GM19468 (cell line): Measurements from ENCODE around the gene ATOH8.
"Not testable (repeated sequence)": the region's sequence is repeated elsewhere in the genome, so short reads cannot be mapped to it uniquely, and the experiment has no call there.

Experiments
- ATAC-seq: cut with Tn5 transposase; IDR thresholded peaks from one replicate; pipeline ENCODE4 v1.9.1; 2021; ENCODE audit warnings: mild to moderate bottlenecking, moderate library complexity, moderate number of reproducible peaks; ENCODE audit not compliant: unreplicated experiment; ENCODE audit errors: extremely low read depth

The ATOH8 gene

DNA sequence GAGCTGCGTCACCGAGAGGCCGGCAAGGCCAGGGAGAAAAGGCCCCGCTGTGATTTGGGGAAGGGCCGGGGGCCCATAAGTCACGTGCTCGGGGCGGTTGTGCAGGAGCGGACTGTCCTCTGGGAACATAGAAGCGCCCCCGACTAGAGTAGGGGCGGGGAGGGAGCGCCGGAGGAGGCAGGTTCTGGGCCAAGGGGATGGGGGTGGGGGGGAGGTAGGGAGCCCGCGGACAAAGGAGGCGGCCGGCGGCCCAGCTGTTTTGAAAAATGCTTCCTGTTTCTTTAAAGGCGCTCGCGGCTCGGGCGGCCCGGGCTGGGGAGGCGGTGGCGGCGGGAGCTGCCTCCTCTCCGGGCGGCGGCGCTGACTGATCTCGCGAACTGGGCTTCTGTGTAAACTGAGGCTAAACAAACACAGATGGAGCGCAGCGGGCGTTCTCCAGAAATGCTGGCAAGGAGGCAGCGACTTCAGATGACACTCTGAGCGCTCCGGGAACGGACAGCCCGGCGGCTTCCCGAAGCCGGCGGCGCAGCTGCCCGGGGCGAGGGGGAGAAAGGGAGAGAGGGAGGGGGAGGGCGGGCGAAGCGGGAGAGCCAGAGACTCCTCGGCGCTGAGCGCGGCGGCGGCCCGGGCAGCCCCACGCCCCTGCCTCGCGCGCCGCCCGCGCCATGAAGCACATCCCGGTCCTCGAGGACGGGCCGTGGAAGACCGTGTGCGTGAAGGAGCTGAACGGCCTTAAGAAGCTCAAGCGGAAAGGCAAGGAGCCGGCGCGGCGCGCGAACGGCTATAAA, at the start of gene ATOH8:
TSS of gene ATOH8 (plus strand) at position 467 of the 788 bp plus-strand sequence. CDS start at position 666, 199 bp downstream.
- no peak for ATAC-seq

GRCh38 chr2:85704038-85704437, 49.8 kb upstream of the ATOH8 start:
- ATAC-seq = no peak

- ATAC-seq = no peak
Observed at GRCh38 chr2:85704800-85705679, 48.8 kb upstream of the ATOH8 start.

- no peak for ATAC-seq
Observed at GRCh38 chr2:85705680-85706039, 48.1 kb upstream of the ATOH8 start.

DNA sequence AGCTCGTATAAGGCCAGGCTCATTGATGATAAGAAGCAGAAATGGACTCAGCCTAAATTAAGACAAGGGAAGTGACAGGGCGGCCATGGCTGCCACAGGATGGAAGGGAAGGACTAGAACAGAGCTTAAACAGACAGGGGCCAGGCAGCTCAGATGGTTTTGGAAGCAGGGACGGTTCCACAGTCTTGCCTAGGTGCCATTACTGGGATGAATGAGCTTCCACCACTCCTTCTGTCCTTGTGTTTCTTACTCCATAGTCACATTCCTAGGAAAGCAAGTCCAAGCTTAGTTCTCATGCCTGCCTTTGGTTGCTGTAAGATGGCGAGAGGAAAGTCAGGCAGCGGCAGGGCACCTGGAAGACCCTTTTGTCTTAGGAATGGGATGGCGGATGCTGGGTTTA, 47.7 kb upstream of the ATOH8 start:
- ATAC-seq = no peak

DNA sequence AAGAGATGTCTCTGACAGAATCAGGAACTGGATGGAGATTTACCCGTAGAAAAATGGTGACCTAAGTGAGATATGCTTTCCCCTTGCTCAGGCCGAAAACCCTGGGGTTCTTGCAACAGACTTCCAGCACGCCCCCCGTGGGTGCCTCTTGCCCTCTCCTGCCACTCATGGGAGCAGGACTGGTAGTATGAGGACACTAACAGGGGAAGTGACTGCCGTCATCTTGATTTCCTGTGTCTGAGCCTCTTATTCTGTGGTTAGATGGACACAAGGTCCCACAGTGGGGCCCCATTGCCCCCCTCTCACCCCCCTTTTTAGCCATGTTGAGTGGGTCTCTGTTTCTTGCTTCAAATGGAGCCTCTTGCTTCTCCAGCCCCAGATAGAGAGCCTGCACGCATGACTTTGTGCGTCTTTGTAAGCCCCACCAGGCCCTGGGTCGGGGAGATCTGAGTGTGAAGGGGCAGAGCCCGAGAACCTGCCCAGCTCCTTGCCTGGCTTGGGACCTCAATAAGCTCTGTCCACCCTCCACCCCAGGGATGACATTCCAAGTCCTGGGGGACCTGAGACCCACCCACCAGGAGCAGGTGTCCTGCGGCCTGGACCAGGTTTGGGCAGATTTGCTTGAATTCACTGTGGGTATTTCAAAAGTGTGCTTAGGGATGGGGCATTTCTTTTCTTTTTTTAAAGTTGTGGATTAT, 47.0 kb upstream of the ATOH8 start:
- no peak for ATAC-seq

DNA sequence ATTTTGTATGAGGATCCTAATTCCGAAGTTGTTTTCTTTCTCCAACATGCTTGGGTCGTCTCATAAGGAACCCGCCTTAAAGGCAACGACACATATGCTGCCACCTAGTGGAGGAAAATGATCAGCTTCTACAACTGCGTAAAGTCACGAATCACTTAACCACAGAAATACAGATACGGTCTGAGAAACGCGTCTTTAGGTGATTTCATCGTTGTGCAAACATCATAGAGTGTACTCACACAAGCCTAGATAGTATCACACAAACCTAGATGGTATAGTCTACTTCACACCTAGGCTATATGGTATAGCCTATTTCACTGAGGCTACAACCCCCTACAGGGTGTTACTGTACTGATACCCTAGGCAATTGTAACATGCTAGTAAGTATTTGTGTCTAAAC, 46.5 kb upstream of the ATOH8 start:
- ATAC-seq = peak; percentile 52

DNA sequence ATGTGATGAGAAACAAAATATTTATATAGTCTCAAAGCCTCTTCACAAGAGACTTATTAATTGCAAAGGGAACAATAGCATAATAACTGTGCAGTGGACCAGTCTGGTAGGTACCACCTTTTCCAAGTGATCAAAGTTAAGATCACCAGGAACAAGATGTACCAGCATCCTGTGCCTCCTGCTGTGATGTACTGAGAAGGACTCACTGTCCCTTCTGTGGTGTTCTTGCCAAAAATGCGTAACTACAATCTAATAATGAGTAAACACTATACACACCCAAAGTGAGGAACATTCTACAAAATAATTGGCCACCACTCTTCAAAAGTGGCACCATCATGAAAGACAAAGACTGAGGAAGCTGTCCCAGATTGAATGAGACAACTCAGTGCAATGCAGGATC, 45.1 kb upstream of the ATOH8 start:
- ATAC-seq = no peak

DNA sequence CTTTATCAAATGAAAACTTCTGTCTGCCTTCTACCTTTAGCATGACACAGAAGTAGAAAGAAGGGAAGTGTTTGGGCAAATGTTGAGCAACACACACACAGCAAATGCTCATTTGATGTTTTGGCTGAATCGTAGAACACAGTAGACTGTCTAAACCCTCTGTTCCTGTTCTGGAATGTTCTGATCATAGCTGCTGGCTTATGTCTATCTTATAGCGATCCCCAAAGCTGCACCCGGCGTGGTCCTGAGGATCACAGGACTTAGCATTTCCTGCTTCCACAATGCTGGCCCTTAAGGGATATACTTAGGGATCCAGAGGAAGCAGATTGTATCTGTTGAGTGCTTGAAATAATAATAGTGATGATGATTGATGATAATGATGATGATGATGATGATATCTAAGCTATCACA, 44.4 kb upstream of the ATOH8 start:
- no peak for ATAC-seq

- no peak for ATAC-seq
Observed at GRCh38 chr2:85710687-85711577, 42.9 kb upstream of the ATOH8 start.

DNA sequence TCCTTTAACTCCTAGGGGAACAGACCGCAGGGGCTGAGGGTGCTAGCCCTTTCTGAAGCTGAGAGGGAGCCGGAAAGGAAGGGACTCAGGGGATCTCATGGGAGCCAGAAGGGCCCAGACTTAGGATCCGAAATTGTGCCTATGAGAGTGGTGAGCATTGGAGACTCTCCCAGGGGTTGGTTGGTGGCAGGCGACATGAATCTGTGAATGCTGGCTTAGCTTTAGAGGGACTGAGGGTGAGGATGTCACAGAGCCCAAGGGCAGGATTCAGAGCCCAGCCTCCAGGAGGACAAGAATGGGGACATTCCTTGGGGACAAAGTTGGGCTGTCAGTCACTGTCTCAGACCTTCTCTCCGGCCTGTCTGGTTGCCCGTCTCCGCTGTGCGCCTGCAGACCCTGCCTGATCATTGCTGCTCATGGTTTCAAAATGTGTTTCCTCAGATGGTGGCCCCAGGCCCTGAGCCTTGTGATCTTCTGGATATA, 42.2 kb upstream of the ATOH8 start:
- no peak for ATAC-seq

- ATAC-seq = no peak
Observed at GRCh38 chr2:85712336-85712735, 41.5 kb upstream of the ATOH8 start.

DNA sequence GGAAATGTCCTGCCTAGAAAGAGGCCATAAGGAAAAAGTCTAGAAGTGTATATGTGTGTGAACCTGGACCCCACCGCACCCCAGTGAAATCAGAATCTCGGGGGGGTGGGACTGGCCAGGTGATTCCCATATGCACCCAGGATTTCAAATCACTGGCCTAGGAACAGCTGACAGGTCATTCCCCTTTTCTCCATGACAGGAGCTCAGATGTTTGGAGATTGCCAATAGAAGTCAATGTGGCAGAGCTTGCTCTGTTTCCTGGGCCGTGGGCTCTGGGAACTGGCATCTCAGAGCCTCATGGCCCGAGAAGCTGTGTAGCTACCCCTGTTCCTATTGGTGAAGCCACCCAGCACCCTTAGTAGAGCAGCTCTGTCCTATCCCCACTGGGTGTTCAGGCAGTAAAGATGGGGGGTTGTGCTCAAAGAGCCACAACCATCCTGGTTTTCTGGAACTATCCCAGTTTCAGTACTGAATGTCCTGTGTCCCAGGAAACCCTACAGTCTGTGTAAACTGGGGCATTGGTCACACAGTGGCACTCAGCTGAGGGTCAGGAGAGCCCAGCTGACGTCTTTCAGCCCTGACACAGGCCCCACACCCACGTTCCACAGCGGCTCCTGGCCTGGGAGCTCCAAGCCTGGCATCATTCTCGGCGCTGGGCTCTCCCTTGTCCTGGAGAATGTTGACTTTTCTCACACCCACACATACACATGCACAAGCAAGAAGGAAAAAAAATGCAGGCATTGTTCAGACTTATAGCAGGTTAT, 40.8 kb upstream of the ATOH8 start:
- ATAC-seq = no peak

GRCh38 chr2:85713836-85714235, 40.0 kb upstream of the ATOH8 start:
- ATAC-seq = no peak

DNA sequence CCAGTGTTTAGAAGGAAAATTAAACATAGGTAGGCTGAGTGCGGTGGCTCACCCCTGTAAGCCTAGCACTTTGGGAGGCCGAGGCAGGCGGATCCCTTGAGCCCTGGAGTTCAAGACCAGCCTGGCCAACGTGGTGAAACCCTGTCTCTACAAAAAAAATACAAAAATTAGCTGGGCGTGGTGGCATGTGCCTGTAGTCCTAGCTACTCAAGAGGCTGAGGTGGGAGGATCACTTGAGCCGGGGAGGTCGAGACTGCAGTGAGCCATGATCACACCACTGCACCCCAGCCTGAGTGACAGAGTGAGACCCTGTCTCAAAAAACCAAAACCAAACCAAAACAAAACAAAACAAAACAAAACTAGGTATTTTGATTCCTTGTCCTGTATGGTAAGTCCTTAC, 39.4 kb upstream of the ATOH8 start:
- not testable (repeated sequence) for ATAC-seq

DNA sequence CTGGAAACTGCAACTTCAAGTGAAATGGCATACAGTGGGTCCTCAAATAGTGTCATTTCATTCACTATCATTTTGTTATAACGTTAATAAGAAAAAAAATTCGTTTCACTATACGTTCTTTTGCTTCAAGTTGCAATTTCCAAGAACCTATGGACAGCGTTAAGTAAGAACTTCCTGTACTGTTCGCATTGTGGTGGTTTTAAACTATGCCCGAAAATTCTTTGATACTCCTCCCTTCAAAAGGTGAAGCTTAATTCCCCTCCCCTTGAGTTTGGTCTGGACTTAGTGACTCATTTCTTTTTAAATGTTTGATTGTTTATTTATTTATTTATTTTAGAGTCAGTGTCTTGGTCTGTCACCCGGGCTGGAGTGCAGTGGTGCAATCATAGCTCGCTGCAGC, 39.0 kb upstream of the ATOH8 start:
- no peak for ATAC-seq

- ATAC-seq = no peak
Observed at GRCh38 chr2:85716346-85716914, 37.4 kb upstream of the ATOH8 start.

DNA sequence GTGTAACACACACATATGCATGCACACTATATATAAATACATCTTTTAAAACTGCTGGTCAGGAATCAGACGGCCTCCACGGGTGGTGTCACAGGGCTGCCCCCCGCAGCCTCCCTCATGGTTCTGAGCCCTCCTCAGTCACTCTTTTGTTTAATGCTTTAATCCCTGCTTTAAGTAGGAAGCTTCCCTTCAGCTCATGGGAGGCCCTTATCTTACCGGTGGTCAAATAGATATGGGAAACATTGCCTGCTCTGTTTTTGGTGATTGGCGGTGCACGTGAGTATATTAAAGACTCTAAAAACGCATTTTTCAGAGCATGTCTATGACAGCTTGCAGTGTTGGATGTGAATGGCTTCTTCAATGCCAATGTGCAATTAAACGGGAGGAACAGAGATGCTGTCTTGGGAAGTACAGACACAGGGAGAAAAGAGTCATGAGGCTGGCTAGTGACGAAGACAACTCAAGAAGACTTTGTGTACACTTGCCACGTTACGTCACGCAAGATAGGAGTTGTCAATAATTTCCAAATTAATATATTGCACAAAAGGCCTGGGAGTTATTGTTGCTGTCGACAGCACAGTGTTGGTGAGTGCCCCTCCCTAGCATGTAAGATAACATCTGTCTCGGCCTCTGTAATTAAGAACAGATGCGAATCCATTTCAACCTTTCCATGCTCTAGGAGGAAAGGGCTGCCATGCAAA, 36.3 kb upstream of the ATOH8 start:
- ATAC-seq = no peak
